HepG2 (cell line): ENCODE measurements around the gene RIT2.

Experiments
- GABPA ChIP-seq, 2 experiments: IDR thresholded peaks; 2 replicates each; pipeline ENCODE4 v1.6.1; 2011 to 2016; ENCODE audit warnings: low read depth in 2 of 2, low read length in 1 of 2, missing biosample characterization in 1 of 2, missing genetic modification characterization in 1 of 2
- GTF2F1 ChIP-seq: fragments of 150-350 bp; IDR thresholded peaks from 2 replicates; pipeline ENCODE4 v1.6.1; 2014; ENCODE audit warnings: low read length
- JUN ChIP-seq: sonication (generic); formaldehyde crosslinking; IDR thresholded peaks from 2 replicates; pipeline ENCODE4 v1.4.0; 2020; ENCODE audit warnings: mild to moderate bottlenecking, missing genetic modification reagents
- TAF1 ChIP-seq: sonication (generic); formaldehyde crosslinking; IDR thresholded peaks from 2 replicates; pipeline ENCODE4 v1.4.0; 2020; ENCODE audit warnings: missing genetic modification reagents
- THAP7 ChIP-seq: sonication (generic); formaldehyde crosslinking; IDR thresholded peaks from 2 replicates; pipeline ENCODE4 v1.8.1; 2023; ENCODE audit warnings: mild to moderate bottlenecking, missing genetic modification reagents
- ZNF256 ChIP-seq: sonication (generic); formaldehyde crosslinking; conservative IDR thresholded peaks from 2 replicates; pipeline ENCODE4 v1.4.0; 2020; ENCODE audit warnings: missing genetic modification reagents
- ZNF556 ChIP-seq: sonication (generic); formaldehyde crosslinking; IDR thresholded peaks from 2 replicates; pipeline ENCODE4 v1.4.0; 2020; ENCODE audit warnings: mild to moderate bottlenecking, missing genetic modification reagents, borderline replicate concordance
- TF ChIP-seq, protein P1 (sequence below): sonication (generic); formaldehyde crosslinking; IDR thresholded peaks from 2 replicates; pipeline ENCODE4 v1.4.0; 2020; ENCODE audit warnings: missing genetic modification reagents
- TF ChIP-seq, protein P2 (sequence below): sonication (generic); formaldehyde crosslinking; IDR thresholded peaks from 2 replicates; pipeline ENCODE4 v1.4.0; 2020; ENCODE audit warnings: missing genetic modification reagents
- TF ChIP-seq, protein P3 (sequence below): sonication (generic); formaldehyde crosslinking; IDR thresholded peaks from 2 replicates; pipeline ENCODE4 v1.4.0; 2020; ENCODE audit warnings: missing genetic modification reagents; ENCODE audit errors: not compliant biosample characterization
- TF ChIP-seq, protein P4 (sequence below): sonication (generic); formaldehyde crosslinking; IDR thresholded peaks from 2 replicates; pipeline ENCODE4 v1.5.0; 2020; ENCODE audit warnings: mild to moderate bottlenecking, missing genetic modification reagents, moderate library complexity

GRCh38 chr18:42839408-42839807 is 276.1 kb downstream of the RIT2 start:
- TF ChIP-seq, protein P1, sequence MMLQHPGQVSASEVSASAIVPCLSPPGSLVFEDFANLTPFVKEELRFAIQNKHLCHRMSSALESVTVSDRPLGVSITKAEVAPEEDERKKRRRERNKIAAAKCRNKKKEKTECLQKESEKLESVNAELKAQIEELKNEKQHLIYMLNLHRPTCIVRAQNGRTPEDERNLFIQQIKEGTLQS (CRISPR knock-in tag) = no peak
- TF ChIP-seq GABPA (IDR thresholded peaks at IDR 0.05; ENCODE audit: low read depth, low read length) (no peak), GABPA (CRISPR knock-in tag; IDR thresholded peaks at IDR 0.05; ENCODE audit: low read depth) (no peak), ZNF256 (CRISPR knock-in tag) (no peak), THAP7 (CRISPR knock-in tag) (no peak), JUN (no peak), GTF2F1 (no peak), ZNF556 (CRISPR knock-in tag) (no peak), TAF1 (no peak)
- TF ChIP-seq, protein P2, sequence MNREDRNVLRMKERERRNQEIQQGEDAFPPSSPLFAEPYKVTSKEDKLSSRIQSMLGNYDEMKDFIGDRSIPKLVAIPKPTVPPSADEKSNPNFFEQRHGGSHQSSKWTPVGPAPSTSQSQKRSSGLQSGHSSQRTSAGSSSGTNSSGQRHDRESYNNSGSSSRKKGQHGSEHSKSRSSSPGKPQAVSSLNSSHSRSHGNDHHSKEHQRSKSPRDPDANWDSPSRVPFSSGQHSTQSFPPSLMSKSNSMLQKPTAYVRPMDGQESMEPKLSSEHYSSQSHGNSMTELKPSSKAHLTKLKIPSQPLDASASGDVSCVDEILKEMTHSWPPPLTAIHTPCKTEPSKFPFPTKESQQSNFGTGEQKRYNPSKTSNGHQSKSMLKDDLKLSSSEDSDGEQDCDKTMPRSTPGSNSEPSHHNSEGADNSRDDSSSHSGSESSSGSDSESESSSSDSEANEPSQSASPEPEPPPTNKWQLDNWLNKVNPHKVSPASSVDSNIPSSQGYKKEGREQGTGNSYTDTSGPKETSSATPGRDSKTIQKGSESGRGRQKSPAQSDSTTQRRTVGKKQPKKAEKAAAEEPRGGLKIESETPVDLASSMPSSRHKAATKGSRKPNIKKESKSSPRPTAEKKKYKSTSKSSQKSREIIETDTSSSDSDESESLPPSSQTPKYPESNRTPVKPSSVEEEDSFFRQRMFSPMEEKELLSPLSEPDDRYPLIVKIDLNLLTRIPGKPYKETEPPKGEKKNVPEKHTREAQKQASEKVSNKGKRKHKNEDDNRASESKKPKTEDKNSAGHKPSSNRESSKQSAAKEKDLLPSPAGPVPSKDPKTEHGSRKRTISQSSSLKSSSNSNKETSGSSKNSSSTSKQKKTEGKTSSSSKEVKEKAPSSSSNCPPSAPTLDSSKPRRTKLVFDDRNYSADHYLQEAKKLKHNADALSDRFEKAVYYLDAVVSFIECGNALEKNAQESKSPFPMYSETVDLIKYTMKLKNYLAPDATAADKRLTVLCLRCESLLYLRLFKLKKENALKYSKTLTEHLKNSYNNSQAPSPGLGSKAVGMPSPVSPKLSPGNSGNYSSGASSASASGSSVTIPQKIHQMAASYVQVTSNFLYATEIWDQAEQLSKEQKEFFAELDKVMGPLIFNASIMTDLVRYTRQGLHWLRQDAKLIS = no peak
- TF ChIP-seq, protein P3, sequence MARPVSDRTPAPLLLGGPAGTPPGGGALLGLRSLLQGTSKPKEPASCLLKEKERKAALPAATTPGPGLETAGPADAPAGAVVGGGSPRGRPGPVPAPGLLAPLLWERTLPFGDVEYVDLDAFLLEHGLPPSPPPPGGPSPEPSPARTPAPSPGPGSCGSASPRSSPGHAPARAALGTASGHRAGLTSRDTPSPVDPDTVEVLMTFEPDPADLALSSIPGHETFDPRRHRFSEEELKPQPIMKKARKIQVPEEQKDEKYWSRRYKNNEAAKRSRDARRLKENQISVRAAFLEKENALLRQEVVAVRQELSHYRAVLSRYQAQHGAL (CRISPR knock-in tag) = no peak
- TF ChIP-seq, protein P4, sequence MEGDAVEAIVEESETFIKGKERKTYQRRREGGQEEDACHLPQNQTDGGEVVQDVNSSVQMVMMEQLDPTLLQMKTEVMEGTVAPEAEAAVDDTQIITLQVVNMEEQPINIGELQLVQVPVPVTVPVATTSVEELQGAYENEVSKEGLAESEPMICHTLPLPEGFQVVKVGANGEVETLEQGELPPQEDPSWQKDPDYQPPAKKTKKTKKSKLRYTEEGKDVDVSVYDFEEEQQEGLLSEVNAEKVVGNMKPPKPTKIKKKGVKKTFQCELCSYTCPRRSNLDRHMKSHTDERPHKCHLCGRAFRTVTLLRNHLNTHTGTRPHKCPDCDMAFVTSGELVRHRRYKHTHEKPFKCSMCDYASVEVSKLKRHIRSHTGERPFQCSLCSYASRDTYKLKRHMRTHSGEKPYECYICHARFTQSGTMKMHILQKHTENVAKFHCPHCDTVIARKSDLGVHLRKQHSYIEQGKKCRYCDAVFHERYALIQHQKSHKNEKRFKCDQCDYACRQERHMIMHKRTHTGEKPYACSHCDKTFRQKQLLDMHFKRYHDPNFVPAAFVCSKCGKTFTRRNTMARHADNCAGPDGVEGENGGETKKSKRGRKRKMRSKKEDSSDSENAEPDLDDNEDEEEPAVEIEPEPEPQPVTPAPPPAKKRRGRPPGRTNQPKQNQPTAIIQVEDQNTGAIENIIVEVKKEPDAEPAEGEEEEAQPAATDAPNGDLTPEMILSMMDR (CRISPR knock-in tag) = no peak
